SK-N-SH (cell line): Measurements from ENCODE around the gene SLC25A28. TPM values are rescaled to one million over a fixed set of nuclear protein-coding genes. Genes with fewer than 3 reads are reported as not detected.

Source experiments
- CTCF ChIA-PET: fragments of 300-600, 350-600 bp; formaldehyde crosslinking; extraction: SDS; loops from one replicate; lab custom pipeline; 2021; lab: Yijun Ruan, JAX
- POLR2A ChIA-PET: fragments of 350-600 bp; sonication (Branson Sonifier 250); formaldehyde crosslinking; extraction: SDS; loops from one replicate; lab custom pipeline; 2020; ENCODE audit warnings: antibody characterized with exemption, inconsistent platforms; lab: Yijun Ruan, JAX
- DNase-seq: peaks from one replicate; pipeline ENCODE4 v3.0.0; 2012
- H2AFZ ChIP-seq: fragments of 200-600 bp; sonication (generic); 2 replicates; pipeline ENCODE4 v1.8.1; 2016; ENCODE audit warnings: antibody characterized with exemption, mild to moderate bottlenecking, low read depth
- H3F3A ChIP-seq: fragments of 200-600 bp; sonication (generic); replicated peaks from 2 replicates; pipeline ENCODE3; 2016; ENCODE audit warnings: antibody characterized with exemption, mild to moderate bottlenecking; ENCODE audit not compliant: insufficient read depth
- H3K27ac ChIP-seq, 2 experiments: fragments of 200-500 bp in 1 of 2; fragments of 200-600 bp in 1 of 2; sonication (Bioruptor generic) in 1 of 2; sonication (generic), shearing (Covaris generic) in 1 of 2; 2 replicates each; pipeline versions ENCODE4 v1.5.1 to v1.6.1; 2014 to 2016; ENCODE audit warnings: low read depth in 2 of 2, inconsistent platforms in 1 of 2, low read length in 1 of 2, mild to moderate bottlenecking in 1 of 2, mixed read lengths in 1 of 2
- H3K27me3 ChIP-seq: fragments of 200-600 bp; sonication (generic), shearing (Covaris generic); 2 replicates; pipeline ENCODE4 v1.6.1; 2016; ENCODE audit warnings: mixed run types; ENCODE audit not compliant: insufficient read depth
- H3K36me3 ChIP-seq, 2 experiments: fragments of 200-500 bp in 1 of 2; fragments of 200-600 bp in 1 of 2; sonication (Bioruptor generic) in 1 of 2; sonication (generic) in 1 of 2; replicated peaks in 1 of 2; 2 replicates each; pipeline versions ENCODE3 to v1.5.1; 2014 to 2016; ENCODE audit warnings: low read length in 1 of 2, mild to moderate bottlenecking in 1 of 2; ENCODE audit not compliant: insufficient read depth in 2 of 2, control insufficient read depth in 1 of 2
- H3K4me1 ChIP-seq, 2 experiments: fragments of 200-500 bp in 1 of 2; fragments of 200-600 bp in 1 of 2; sonication (Bioruptor generic) in 1 of 2; sonication (generic), shearing (Covaris generic) in 1 of 2; 2 replicates each; pipeline versions ENCODE4 v1.5.1 to v1.6.1; 2014 to 2016; ENCODE audit warnings: low read depth in 1 of 2, low read length in 1 of 2, mixed run types in 1 of 2; ENCODE audit not compliant: insufficient read depth in 2 of 2, control insufficient read depth in 1 of 2
- H3K4me2 ChIP-seq: fragments of 200-600 bp; sonication (generic), shearing (Covaris generic); 2 replicates; pipeline ENCODE4 v1.6.1; 2017; ENCODE audit warnings: mixed run types
- H3K4me3 ChIP-seq, 2 experiments: fragments of 200-500 bp in 1 of 2; fragments of 200-600 bp in 1 of 2; sonication (Bioruptor generic) in 1 of 2; sonication (generic), shearing (Covaris generic) in 1 of 2; 2 replicates each; pipeline versions ENCODE4 v1.5.1 to v1.8.1; 2014 to 2016; ENCODE audit warnings: low read depth in 2 of 2, inconsistent platforms in 1 of 2, low read length in 1 of 2, mild to moderate bottlenecking in 1 of 2, mixed read lengths in 1 of 2, moderate library complexity in 1 of 2
- H3K79me2 ChIP-seq: fragments of 200-600 bp; sonication (generic); 2 replicates; pipeline ENCODE4 v1.8.1; 2017; ENCODE audit warnings: mild to moderate bottlenecking; ENCODE audit not compliant: insufficient read depth
- H3K9ac ChIP-seq: fragments of 200-600 bp; sonication (generic); 2 replicates; pipeline ENCODE4 v1.6.1; 2017; ENCODE audit warnings: mixed run types
- H3K9me2 ChIP-seq: fragments of 200-600 bp; sonication (generic); 2 replicates; pipeline ENCODE4 v1.6.1; 2017; ENCODE audit warnings: mixed run types
- H3K9me3 ChIP-seq: fragments of 200-600 bp; sonication (generic); 2 replicates; pipeline ENCODE4 v1.6.1; 2017; ENCODE audit warnings: mixed run types, mild to moderate bottlenecking, moderate library complexity
- H4K20me1 ChIP-seq: fragments of 200-600 bp; sonication (generic); 2 replicates; pipeline ENCODE4 v1.6.1; 2017; ENCODE audit warnings: mild to moderate bottlenecking, mixed run types; ENCODE audit not compliant: insufficient read depth
- CHD2 ChIP-seq: fragments of 150-350 bp; IDR thresholded peaks from 2 replicates; pipeline ENCODE4 v1.6.1; 2018; ENCODE audit warnings: low read length; ENCODE audit not compliant: partially characterized antibody
- CTCF ChIP-seq: fragments of 200-600 bp; sonication (generic); IDR thresholded peaks from 2 replicates; pipeline ENCODE4 v1.6.1; 2017; ENCODE audit warnings: antibody characterized with exemption, mild to moderate bottlenecking, moderate library complexity
- ELF1 ChIP-seq: IDR thresholded peaks from 2 replicates; pipeline ENCODE4 v1.4.0; 2012
- EP300 ChIP-seq, 2 experiments: IDR thresholded peaks; 2 replicates each; pipeline versions ENCODE4 v1.4.0 to v1.6.1; 2012; ENCODE audit warnings: borderline replicate concordance in 1 of 2, low read depth in 1 of 2, low read length in 1 of 2
- FOXM1 ChIP-seq: IDR thresholded peaks from 2 replicates; pipeline ENCODE4 v1.4.0; 2012; ENCODE audit warnings: low read depth, mild to moderate bottlenecking
- GATA2 ChIP-seq: sonication (generic); formaldehyde crosslinking; IDR thresholded peaks from 2 replicates; pipeline ENCODE4 v1.5.0; 2020; ENCODE audit warnings: mild to moderate bottlenecking, missing genetic modification reagents
- MEF2A ChIP-seq: IDR thresholded peaks from 2 replicates; pipeline ENCODE4 v1.4.0; 2012; ENCODE audit warnings: low read depth, borderline replicate concordance
- MXI1 ChIP-seq: IDR thresholded peaks from 2 replicates; pipeline ENCODE4 v1.6.1; 2012; ENCODE audit warnings: mild to moderate bottlenecking, low read depth, low read length, improper control_type of control experiment
- NFIC ChIP-seq: IDR thresholded peaks from 2 replicates; pipeline ENCODE4 v1.4.0; 2012; ENCODE audit warnings: borderline replicate concordance
- NRF1 ChIP-seq: IDR thresholded peaks from 2 replicates; pipeline ENCODE4 v1.6.1; 2012; ENCODE audit warnings: low read depth, mild to moderate bottlenecking, low read length
- PBX3 ChIP-seq: IDR thresholded peaks from 2 replicates; pipeline ENCODE4; 2012
- POLR2AphosphoS5 ChIP-seq: IDR thresholded peaks from 2 replicates; pipeline ENCODE4 v1.6.1; 2012; ENCODE audit warnings: low read depth, low read length
- RAD21 ChIP-seq: IDR thresholded peaks from 2 replicates; pipeline ENCODE4 v1.6.1; 2012; ENCODE audit warnings: mild to moderate bottlenecking, low read length
- RCOR1 ChIP-seq: fragments of 150-350 bp; IDR thresholded peaks from 2 replicates; pipeline ENCODE4 v1.6.1; 2017; ENCODE audit warnings: antibody characterized with exemption, low read length
- RXRA ChIP-seq: IDR thresholded peaks from 2 replicates; pipeline ENCODE4 v1.4.0; 2012; ENCODE audit warnings: low read depth, mild to moderate bottlenecking, borderline replicate concordance
- SMC3 ChIP-seq: IDR thresholded peaks from 2 replicates; pipeline ENCODE4 v1.6.1; 2012; ENCODE audit warnings: low read depth, low read length, improper control_type of control experiment
- TAF1 ChIP-seq: IDR thresholded peaks from 2 replicates; pipeline ENCODE4 v1.6.1; 2012; ENCODE audit warnings: low read depth, mild to moderate bottlenecking, low read length, moderate library complexity, borderline replicate concordance
- TCF12 ChIP-seq: IDR thresholded peaks from 2 replicates; pipeline ENCODE4 v1.4.0; 2012
- TEAD4 ChIP-seq: IDR thresholded peaks from 2 replicates; pipeline ENCODE4 v1.4.0; 2012; ENCODE audit warnings: mild to moderate bottlenecking, borderline replicate concordance; ENCODE audit not compliant: insufficient read depth
- USF1 ChIP-seq: IDR thresholded peaks from 2 replicates; pipeline ENCODE4 v1.4.0; 2012; ENCODE audit warnings: low read depth, borderline replicate concordance
- ZBTB33 ChIP-seq: IDR thresholded peaks from 2 replicates; pipeline ENCODE4 v1.4.0; 2012; ENCODE audit warnings: low read depth, borderline replicate concordance
- WGBS: methylation state at CpG from one replicate; pipeline ENCODE4 v1.1.6; 2017; ENCODE audit warnings: low lambda C conversion rate; 5-methylcytosine and 5-hydroxymethylcytosine counted together
- polyA plus RNA-seq, 3 experiments: library from polyadenylated mRNA; depleted of rRNA; stranded (reverse); fragments of >200 nt; gene quantifications; 2 replicates each; pipeline ENCODE4 v1.2.3, GENCODE V29; 2012

Gene SLC25A28
- polyA plus RNA-seq, 1 of the 3 experiments (the other 2 are of a cell fraction), result 23.8 TPM

- no peak for TF ChIP-seq CTCF
- no peak for TF ChIP-seq RXRA
- no peak for TF ChIP-seq CHD2
- no peak for TF ChIP-seq FOXM1
- no peak for TF ChIP-seq NRF1
- TF ChIP-seq USF1, result no peak
- no peak for TF ChIP-seq EP300 (IDR thresholded peaks at IDR 0.05; ENCODE audit: borderline replicate concordance in 1 of 2, low read depth in 1 of 2, low read length in 1 of 2)
- no peak for TF ChIP-seq PBX3
- TF ChIP-seq GATA2 (CRISPR knock-in tag), result no peak
- no peak for TF ChIP-seq RCOR1
- no peak for TF ChIP-seq POLR2AphosphoS5
- no peak for TF ChIP-seq SMC3
These were observed 21.3 kb downstream of the SLC25A28 start (continued) for GRCh38 chr10:99598781-99599509.

- 26% methylated on average over 4 of the region's 4 CpGs for WGBS
- Histone ChIP-seq H3K9me3 (no peaks in the 10 kb centered on the region), H3K4me1 (no peaks in the 10 kb centered on the region), H4K20me1 (no peaks in the 10 kb centered on the region), H3K27ac (no peak overlapping the region), H3K9me2 (no peaks in the 10 kb centered on the region), H3K4me2 (no peak overlapping the region), H3K79me2 (no peaks in the 10 kb centered on the region), H2AFZ (no peak overlapping the region), H3K9ac (no peak overlapping the region), H3K4me3 (no peak overlapping the region), H3K27me3 (peaks cover 16% of the 10 kb centered on the region; the same call in 1 of the 2 replicates), H3F3A (no peaks in the 10 kb centered on the region), H3K36me3 (no peaks in the 10 kb centered on the region)
- ChIA-PET POLR2A (no interaction called here), CTCF (interaction anchor here (1.4 to 3.6 kb wide), 2 partner anchors 14 to 162 kb away, joined by 8 to 21 read pairs; no protein-coding TSS in a partner anchor)
- DNase-seq, result no peak
- TF ChIP-seq TCF12 (no peak), NFIC (no peak), ELF1 (no peak), TEAD4 (no peak), ZBTB33 (no peak), EP300 (IDR thresholded peaks at IDR 0.05; ENCODE audit: borderline replicate concordance in 1 of 2, low read depth in 1 of 2, low read length in 1 of 2) (no peak), RAD21 (no peak), RXRA (no peak), PBX3 (no peak), SMC3 (no peak), TAF1 (no peak), CHD2 (no peak), MXI1 (no peak), MEF2A (no peak)
These were observed 22.2 kb downstream of the SLC25A28 start for GRCh38 chr10:99598011-99598410.
